GM18517 (cell line): ENCODE measurements around the gene CREM.
A peak's percentile ranks its signal among the peaks of the same experiment; 100 is the strongest.
"Not testable (repeated sequence)": the region's sequence is repeated elsewhere in the genome, so short reads cannot be mapped to it uniquely, and the experiment has no call there.

Source experiments
- ATAC-seq: cut with Tn5 transposase; IDR thresholded peaks from one replicate; pipeline ENCODE4 v1.9.1; 2021; ENCODE audit warnings: mild to moderate bottlenecking, moderate library complexity; ENCODE audit not compliant: unreplicated experiment

The CREM gene

GRCh38 chr10:35192645-35193249 is 66.1 kb downstream of the CREM start:
- no peak for ATAC-seq

- ATAC-seq: no peak
Observed at GRCh38 chr10:35194471-35194870, 67.8 kb downstream of the CREM start.

- ATAC-seq: no peak
Observed at GRCh38 chr10:35194906-35195305, 68.3 kb downstream of the CREM start.

GRCh38 chr10:35195361-35196306 is 69.0 kb downstream of the CREM start:
- ATAC-seq: peak; percentile 98

GRCh38 chr10:35200487-35200886 is 73.8 kb downstream of the CREM start:
- no peak for ATAC-seq

- no peak for ATAC-seq
Observed at GRCh38 chr10:35201234-35201633, 74.6 kb downstream of the CREM start.

GRCh38 chr10:35202050-35202449 is 75.4 kb downstream of the CREM start:
- no peak for ATAC-seq

GRCh38 chr10:35203745-35204144 is 77.1 kb downstream of the CREM start:
- no peak for ATAC-seq

- no peak for ATAC-seq
Observed at GRCh38 chr10:35204650-35205319, 78.1 kb downstream of the CREM start.

GRCh38 chr10:35206274-35206673 is 79.6 kb downstream of the CREM start:
- no peak for ATAC-seq

- no peak for ATAC-seq
Observed at GRCh38 chr10:35208536-35208935, 81.9 kb downstream of the CREM start.

- ATAC-seq: no peak
Observed at GRCh38 chr10:35208949-35209613, 82.4 kb downstream of the CREM start.

- ATAC-seq: no peak
Observed at GRCh38 chr10:35210961-35211360, 84.3 kb downstream of the CREM start.

GRCh38 chr10:35211390-35211789 is 84.7 kb downstream of the CREM start:
- no peak for ATAC-seq

GRCh38 chr10:35212856-35213255 is 86.2 kb downstream of the CREM start:
- no peak for ATAC-seq

- no peak for ATAC-seq
Observed at GRCh38 chr10:35213699-35214098, 87.1 kb downstream of the CREM start.

- ATAC-seq: no peak
Observed at GRCh38 chr10:35214607-35215020, 88.0 kb downstream of the CREM start.

GRCh38 chr10:35215107-35215506 is 88.5 kb downstream of the CREM start:
- no peak for ATAC-seq

GRCh38 chr10:35216303-35216905 is 89.8 kb downstream of the CREM start:
- no peak for ATAC-seq

GRCh38 chr10:35216956-35217355 is 90.3 kb downstream of the CREM start:
- ATAC-seq: not testable (repeated sequence)

- no peak for ATAC-seq
Observed at GRCh38 chr10:35217455-35217854, 90.8 kb downstream of the CREM start.
